ENCODE results near the gene UGT1A9.
"Not testable (repeated sequence)": the region's sequence is repeated elsewhere in the genome, so short reads cannot be mapped to it uniquely, and the experiment has no call there.

The UGT1A9 gene

GRCh38 chr2:233713262-233713615, 41.5 kb downstream of the UGT1A9 start:
- no peak overlapping the region for H3K4me3 Mint-ChIP-seq
- DNase-seq (ENCODE audit: low spot score in 2 of 2) (no peak), ATAC-seq (no peak)
- H3K27ac Mint-ChIP-seq = no peak overlapping the region
- H3K9me3 Mint-ChIP-seq = no peaks in the 10 kb centered on the region
- peaks cover 6% of the 10 kb centered on the region for H3K4me1 Mint-ChIP-seq
- H3K36me3 Mint-ChIP-seq = no peaks in the 10 kb centered on the region

DNA sequence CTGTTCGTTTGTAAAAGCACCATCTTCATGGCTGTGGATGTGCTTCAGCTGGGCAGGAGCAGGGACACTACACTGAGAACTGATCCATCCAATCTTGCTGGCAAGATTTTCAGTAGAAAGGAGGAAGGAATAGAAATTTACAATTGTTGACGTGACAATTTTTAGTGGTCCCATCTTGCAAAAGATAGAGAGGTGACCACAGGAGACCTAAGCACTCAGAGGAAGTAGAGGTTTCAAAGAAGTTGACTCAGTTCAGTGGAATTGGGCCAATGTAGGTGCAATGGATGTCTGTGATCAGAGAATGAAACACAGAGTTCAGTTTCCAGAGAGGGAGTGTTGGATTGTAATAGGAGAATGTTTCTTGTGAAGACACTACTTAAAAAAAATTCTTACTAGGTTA, 42.4 kb downstream of the UGT1A9 start:
- Mint-ChIP-seq H3K36me3 (no peaks in the 10 kb centered on the region), H3K4me1 (peaks cover 6% of the 10 kb centered on the region), H3K27ac (no peak overlapping the region), H3K4me3 (no peak overlapping the region), H3K9me3 (no peaks in the 10 kb centered on the region)
- no peak for DNase-seq (ENCODE audit: low spot score in 2 of 2)
- no peak for ATAC-seq

DNA sequence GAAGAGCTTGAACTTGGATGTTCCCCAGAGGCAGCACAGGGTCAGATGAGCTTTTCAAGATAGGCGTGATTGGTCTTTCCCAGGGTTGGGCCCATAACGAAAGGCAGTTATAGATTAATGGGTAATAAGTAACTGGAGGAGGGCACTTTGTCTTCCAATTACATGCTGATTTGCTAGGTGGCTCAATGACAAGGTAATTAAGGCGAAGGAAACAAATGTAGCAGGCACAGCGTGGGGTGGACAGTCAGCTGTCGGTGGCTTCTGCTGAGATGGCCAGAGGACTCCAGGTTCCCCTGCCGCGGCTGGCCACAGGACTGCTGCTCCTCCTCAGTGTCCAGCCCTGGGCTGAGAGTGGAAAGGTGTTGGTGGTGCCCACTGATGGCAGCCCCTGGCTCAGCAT, 46.9 kb downstream of the UGT1A9 start, which contains the start of gene UGT1A4:
Gene UGT1A4, plus strand, starts transcription at position 185 of the 400 bp plus-strand sequence. Its CDS starts 85 bp downstream, at position 270.
- H3K9me3 Mint-ChIP-seq = no peaks in the 10 kb centered on the region
- no peak within 1 kb of the TSS for H3K27ac Mint-ChIP-seq
- peaks cover 6% of the 10 kb centered on the region for H3K4me1 Mint-ChIP-seq
- no peak for ATAC-seq
- no peaks in the 10 kb centered on the region for H3K36me3 Mint-ChIP-seq
- H3K4me3 Mint-ChIP-seq = no peak within 1 kb of the TSS
- DNase-seq (ENCODE audit: low spot score in 2 of 2) = no peak

DNA sequence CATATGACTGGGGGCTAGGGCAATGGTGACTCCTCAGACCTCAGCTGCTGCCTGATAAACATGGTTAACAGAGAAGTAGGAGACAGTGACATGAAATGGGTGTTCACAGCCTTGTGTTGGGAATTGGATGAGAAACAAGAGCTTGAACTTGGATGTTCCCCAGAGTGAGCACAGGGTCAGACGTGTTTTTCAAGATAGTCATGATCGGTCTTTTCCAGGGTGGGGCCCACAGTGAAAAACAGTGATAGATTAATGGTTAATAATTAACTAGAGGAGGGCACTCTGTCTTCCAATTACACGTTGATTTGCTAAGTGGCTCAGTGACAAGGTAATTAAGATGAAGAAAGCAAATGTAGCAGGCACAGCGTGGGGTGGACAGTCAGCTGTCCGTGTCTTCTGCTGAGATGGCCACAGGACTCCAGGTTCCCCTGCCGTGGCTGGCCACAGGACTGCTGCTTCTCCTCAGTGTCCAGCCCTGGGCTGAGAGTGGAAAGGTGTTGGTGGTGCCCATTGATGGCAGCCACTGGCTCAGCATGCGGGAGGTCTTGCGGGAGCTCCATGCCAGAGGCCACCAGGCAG, 57.1 kb downstream of the UGT1A9 start, which contains the start of gene UGT1A3:
Gene UGT1A3, plus strand, starts transcription at position 320 of the 579 bp plus-strand sequence. Its CDS starts 85 bp downstream, at position 405.
- DNase-seq (ENCODE audit: low spot score in 2 of 2) = no peak
- Mint-ChIP-seq H3K4me1 (no peaks in the 10 kb centered on the region), H3K36me3 (no peaks in the 10 kb centered on the region)

DNA sequence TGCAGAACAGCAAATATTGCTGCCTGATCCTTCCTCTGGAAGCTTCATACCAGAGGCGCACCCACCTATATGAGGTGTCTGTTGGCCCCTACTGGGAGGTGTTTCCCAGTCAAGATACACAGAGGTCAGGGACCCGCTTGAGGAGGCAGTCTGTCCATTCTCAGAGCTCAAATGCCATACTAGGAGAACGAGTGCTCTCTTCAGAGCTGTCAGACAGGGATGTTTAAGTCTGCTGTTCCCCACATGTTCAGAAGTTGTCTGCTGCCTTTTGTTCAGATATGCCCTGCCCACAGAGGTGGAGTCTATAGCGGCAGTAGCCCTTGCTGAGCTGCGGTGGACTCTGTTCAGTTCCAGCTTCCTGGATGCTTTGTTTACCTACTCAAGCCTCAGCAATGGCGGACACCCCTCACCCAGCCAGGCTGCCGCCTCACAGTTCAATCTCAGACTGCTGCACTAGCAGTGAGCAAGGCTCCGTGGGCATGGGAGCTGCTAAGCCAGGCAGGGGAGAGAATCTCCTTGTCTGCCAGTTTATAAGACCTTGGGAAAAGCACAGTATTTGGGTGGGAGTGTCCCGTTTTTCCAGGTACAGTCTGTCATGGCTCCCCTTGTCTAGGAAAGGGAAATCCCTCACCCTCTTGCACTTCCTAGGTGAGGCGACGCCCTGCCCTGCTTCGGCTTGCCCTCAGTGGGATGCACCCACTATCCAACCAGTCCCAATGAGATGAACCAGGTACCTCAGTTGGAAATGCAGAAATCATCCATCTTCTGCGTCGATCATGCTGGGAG, 65.4 kb downstream of the UGT1A9 start:
- not testable (repeated sequence) for DNase-seq (ENCODE audit: low spot score in 2 of 2); H3K27ac Mint-ChIP-seq; ATAC-seq; H3K4me1 Mint-ChIP-seq; H3K4me3 Mint-ChIP-seq; H3K36me3 Mint-ChIP-seq; H3K9me3 Mint-ChIP-seq

More for the DNA sequence above, 57.1 kb downstream of the UGT1A9 start, which contains the start of gene UGT1A3:
- Mint-ChIP-seq H3K27ac (no peak within 1 kb of the TSS), H3K4me3 (no peak within 1 kb of the TSS), H3K9me3 (no peaks in the 10 kb centered on the region)
- no peak for ATAC-seq

- Mint-ChIP-seq H3K4me1 (no peaks in the 10 kb centered on the region), H3K4me3 (no peak overlapping the region), H3K36me3 (no peaks in the 10 kb centered on the region), H3K27ac (no peak overlapping the region), H3K9me3 (no peaks in the 10 kb centered on the region)
- no peak for ATAC-seq
- no peak for DNase-seq (ENCODE audit: low spot score in 2 of 2)
Measured at GRCh38 chr2:233740870-233741269, 69.2 kb downstream of the UGT1A9 start.

GRCh38 chr2:233743464-233744259, 72.0 kb downstream of the UGT1A9 start:
- H3K4me1 Mint-ChIP-seq = no peaks in the 10 kb centered on the region
- H3K27ac Mint-ChIP-seq = no peak overlapping the region
- no peak for DNase-seq (ENCODE audit: low spot score in 2 of 2)
- H3K9me3 Mint-ChIP-seq = no peaks in the 10 kb centered on the region
- H3K36me3 Mint-ChIP-seq = no peaks in the 10 kb centered on the region
- ATAC-seq = no peak
- H3K4me3 Mint-ChIP-seq = no peak overlapping the region

- Mint-ChIP-seq H3K36me3 (no peaks in the 10 kb centered on the region), H3K9me3 (peaks cover 6% of the 10 kb centered on the region), H3K4me1 (no peaks in the 10 kb centered on the region), H3K4me3 (no peak overlapping the region), H3K27ac (no peak overlapping the region)
- DNase-seq (ENCODE audit: low spot score in 2 of 2) (no peak), ATAC-seq (no peak)
Measured at GRCh38 chr2:233745073-233745755, 73.5 kb downstream of the UGT1A9 start.

DNA sequence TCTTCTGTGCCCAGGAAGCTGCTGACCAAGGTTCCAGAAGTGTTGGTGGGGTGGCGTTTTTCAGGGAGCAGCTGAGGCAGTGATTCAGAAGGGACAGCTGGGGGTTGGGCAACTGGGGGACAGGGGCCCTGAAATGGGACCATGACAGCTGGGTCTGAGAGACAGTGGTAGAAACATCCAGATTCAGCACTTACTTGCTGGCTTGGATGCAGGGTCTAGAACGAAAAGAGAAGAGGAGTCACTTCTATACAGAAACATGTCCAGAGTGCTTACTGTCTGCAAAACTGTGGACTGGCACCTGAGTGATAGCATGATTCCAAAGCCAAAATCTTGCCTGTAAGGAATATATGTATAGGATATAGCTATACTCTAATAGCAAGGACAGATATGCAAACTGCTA, 74.1 kb downstream of the UGT1A9 start:
- not testable (repeated sequence) for DNase-seq (ENCODE audit: low spot score in 2 of 2); H3K4me1 Mint-ChIP-seq; H3K9me3 Mint-ChIP-seq; H3K27ac Mint-ChIP-seq; H3K36me3 Mint-ChIP-seq; ATAC-seq; H3K4me3 Mint-ChIP-seq

GRCh38 chr2:233746475-233747282, 75.0 kb downstream of the UGT1A9 start:
- ATAC-seq = no peak
- peaks cover 10% of the 10 kb centered on the region for H3K9me3 Mint-ChIP-seq
- no peak overlapping the region for H3K4me3 Mint-ChIP-seq
- H3K4me1 Mint-ChIP-seq = no peaks in the 10 kb centered on the region
- no peak overlapping the region for H3K27ac Mint-ChIP-seq
- DNase-seq (ENCODE audit: low spot score in 2 of 2) = no peak
- no peaks in the 10 kb centered on the region for H3K36me3 Mint-ChIP-seq

GRCh38 chr2:233747283-233747544, 75.5 kb downstream of the UGT1A9 start:
- no peak overlapping the region for H3K4me3 Mint-ChIP-seq
- no peak overlapping the region for H3K27ac Mint-ChIP-seq
- no peak for DNase-seq (ENCODE audit: low spot score in 2 of 2)
- no peak for ATAC-seq
- H3K9me3 Mint-ChIP-seq = peaks cover 11% of the 10 kb centered on the region
- no peaks in the 10 kb centered on the region for H3K4me1 Mint-ChIP-seq
- no peaks in the 10 kb centered on the region for H3K36me3 Mint-ChIP-seq

GRCh38 chr2:233750689-233751088, 79.0 kb downstream of the UGT1A9 start:
- H3K4me3 Mint-ChIP-seq; H3K4me1 Mint-ChIP-seq; H3K27ac Mint-ChIP-seq; H3K36me3 Mint-ChIP-seq; DNase-seq (ENCODE audit: low spot score in 2 of 2); ATAC-seq: not testable (repeated sequence)
- H3K9me3 Mint-ChIP-seq = peaks cover 11% of the 10 kb centered on the region

GRCh38 chr2:233751212-233752009, 79.7 kb downstream of the UGT1A9 start:
- H3K4me1 Mint-ChIP-seq; H3K36me3 Mint-ChIP-seq; ATAC-seq; DNase-seq (ENCODE audit: low spot score in 2 of 2); H3K27ac Mint-ChIP-seq; H3K4me3 Mint-ChIP-seq: not testable (repeated sequence)
- H3K9me3 Mint-ChIP-seq = peaks cover 11% of the 10 kb centered on the region
